Stimulated activated CD4-positive, alpha-beta T cell treated with anti-CD3 and anti-CD28 coated beads, Interleukin-1b, Interleukin-23, amount 100 ng/mL, for 4 hours (primary cell): ENCODE measurements around the gene USB1.
A peak's percentile ranks its signal among the peaks of the same experiment; 100 is the strongest.

Experiments
- DNase-seq, 2 donors: peaks; one replicate each; pipeline ENCODE4 v3.0.0-alpha.2; 2020; ENCODE audit warnings: low read depth in 2 of 2

Gene USB1

GRCh38 chr16:58000706-58001676 is at the start of gene USB1:
Gene USB1 (plus strand): TSS chr16:58001407. CDS start chr16:58001484, 77 bp downstream.
- peak; percentile 75 to 80 for DNase-seq

- no peak for DNase-seq
These were observed 48.3 kb upstream of the USB1 start for GRCh38 chr16:57952909-57953308.

GRCh38 chr16:57953857-57954256 is 47.4 kb upstream of the USB1 start:
- DNase-seq, result no peak

- no peak for DNase-seq
These were observed 45.5 kb upstream of the USB1 start for GRCh38 chr16:57955572-57956188.

GRCh38 chr16:57956270-57956808 is 44.9 kb upstream of the USB1 start:
- DNase-seq, result no peak

GRCh38 chr16:57956924-57957672 is 44.1 kb upstream of the USB1 start:
- no peak for DNase-seq

GRCh38 chr16:57957673-57958392 is 43.4 kb upstream of the USB1 start:
- no peak for DNase-seq

GRCh38 chr16:57958544-57958943 is 42.7 kb upstream of the USB1 start:
- DNase-seq, result no peak

GRCh38 chr16:57959121-57959520 is 42.1 kb upstream of the USB1 start:
- no peak for DNase-seq

- no peak for DNase-seq
These were observed 41.4 kb upstream of the USB1 start for GRCh38 chr16:57959804-57960203.

- DNase-seq, result no peak
These were observed 40.9 kb upstream of the USB1 start for GRCh38 chr16:57960310-57960709.

- no peak for DNase-seq
These were observed 40.3 kb upstream of the USB1 start for GRCh38 chr16:57960826-57961472.

GRCh38 chr16:57961538-57961937 is 39.7 kb upstream of the USB1 start:
- no peak for DNase-seq

GRCh38 chr16:57962046-57962445 is 39.2 kb upstream of the USB1 start:
- no peak for DNase-seq

- no peak for DNase-seq
These were observed 38.5 kb upstream of the USB1 start for GRCh38 chr16:57962756-57963155.

- no peak for DNase-seq
These were observed 37.0 kb upstream of the USB1 start for GRCh38 chr16:57964157-57964700.

GRCh38 chr16:57966204-57966771 is 34.9 kb upstream of the USB1 start:
- DNase-seq, result no peak

GRCh38 chr16:57966986-57967385 is 34.2 kb upstream of the USB1 start:
- no peak for DNase-seq

- DNase-seq, result no peak
These were observed 33.3 kb upstream of the USB1 start for GRCh38 chr16:57967916-57968315.

GRCh38 chr16:57969451-57970123 is 31.6 kb upstream of the USB1 start:
- DNase-seq, result no peak
